Naive thymus-derived CD4-positive, alpha-beta T cell (primary cell): ENCODE measurements around the gene PTGES. TPM values are rescaled to one million over a fixed set of nuclear protein-coding genes. Genes with fewer than 3 reads are reported as not detected.

Experiments used
- ATAC-seq: fragments of 150-1000 bp; cut with Tn5 transposase; 2 replicates; pipeline ENCODE4 v1.10.0; 2021; ENCODE audit warnings: mild to moderate bottlenecking, moderate library complexity
- CTCF ChIA-PET: fragments of 350-600 bp; sonication (Branson Sonifier 250); formaldehyde crosslinking; loops from one replicate; lab custom pipeline; 2021; ENCODE audit warnings: antibody characterized with exemption; lab: Charles Lee
- POLR2A ChIA-PET: fragments of 350-600 bp; sonication (Branson Sonifier 250); formaldehyde crosslinking; loops from one replicate; lab custom pipeline; 2021; ENCODE audit warnings: antibody characterized with exemption, inconsistent platforms; lab: Charles Lee
- DNase-seq, 9 donors: peaks; one replicate each; pipeline versions ENCODE4 v3.0.0 to v3.0.0-alpha.2; 2020 to 2022; ENCODE audit warnings: mixed read lengths in 1 of 9
- H3K27ac ChIP-seq: one replicate; pipeline ENCODE4 v1.7.0; 2013; ENCODE audit warnings: mild to moderate bottlenecking, low read depth, low read length, moderate library complexity
- H3K27me3 ChIP-seq, 2 donors: one replicate each; pipeline ENCODE4 v1.7.0; 2013; ENCODE audit warnings: low read length in 2 of 2, mild to moderate bottlenecking in 2 of 2, moderate library complexity in 2 of 2; ENCODE audit not compliant: control insufficient read depth in 2 of 2, insufficient read depth in 2 of 2
- H3K36me3 ChIP-seq, 3 experiments: 1 replicate in 2 of 3; 2 replicates in 1 of 3; pipeline ENCODE4 v1.7.0; 2013; ENCODE audit warnings: low read length in 3 of 3, mild to moderate bottlenecking in 3 of 3, moderate library complexity in 1 of 3; ENCODE audit not compliant: insufficient read depth in 3 of 3, control insufficient read depth in 2 of 3
- H3K4me1 ChIP-seq, 2 donors: one replicate each; pipeline ENCODE4 v1.7.0; 2013; ENCODE audit warnings: low read length in 2 of 2, mild to moderate bottlenecking in 2 of 2, moderate library complexity in 1 of 2; ENCODE audit not compliant: control insufficient read depth in 2 of 2, insufficient read depth in 2 of 2
- H3K4me3 ChIP-seq: 2 replicates; pipeline ENCODE4 v1.7.0; 2013; ENCODE audit warnings: mild to moderate bottlenecking, low read length
- H3K9me3 ChIP-seq, 3 experiments: 1 replicate in 2 of 3; 2 replicates in 1 of 3; pipeline ENCODE4 v1.7.0; 2013; ENCODE audit warnings: low read length in 3 of 3; ENCODE audit not compliant: control insufficient read depth in 2 of 3
- H3K27ac Mint-ChIP-seq, 9 donors: one replicate each; pipeline ENCODE4 v1.8.0; 2020 to 2022; ENCODE audit warnings: mixed read lengths in 9 of 9, mild to moderate bottlenecking in 8 of 9, moderate library complexity in 5 of 9, inconsistent platforms in 2 of 9
- H3K27me3 Mint-ChIP-seq, 5 donors: one replicate each; pipeline ENCODE4 v1.8.0; 2021 to 2022; ENCODE audit warnings: mixed read lengths in 5 of 5, mild to moderate bottlenecking in 1 of 5
- H3K36me3 Mint-ChIP-seq, 5 donors: one replicate each; pipeline ENCODE4 v1.8.0; 2020 to 2022; ENCODE audit warnings: mixed read lengths in 5 of 5, mild to moderate bottlenecking in 3 of 5, inconsistent platforms in 1 of 5
- H3K4me1 Mint-ChIP-seq, 7 donors: one replicate each; pipeline ENCODE4 v1.8.0; 2020 to 2022; ENCODE audit warnings: mixed read lengths in 7 of 7, mild to moderate bottlenecking in 3 of 7, inconsistent platforms in 1 of 7
- H3K4me3 Mint-ChIP-seq, 10 donors: one replicate each; pipeline ENCODE4 v1.8.0; 2020 to 2022; ENCODE audit warnings: mild to moderate bottlenecking in 10 of 10, mixed read lengths in 10 of 10, moderate library complexity in 6 of 10, inconsistent platforms in 2 of 10
- H3K9me3 Mint-ChIP-seq, 11 donors: one replicate each; pipeline ENCODE4 v1.8.0; 2020 to 2022; ENCODE audit warnings: mixed read lengths in 11 of 11, mild to moderate bottlenecking in 4 of 11, inconsistent platforms in 1 of 11, moderate library complexity in 1 of 11
- intact Hi-C, 2 donors: fragments of 100-400 bp; cut with micrococcal nuclease; formaldehyde crosslinking; loops; one replicate each; pipeline ENCODE4 v1.15.1; 2023
- polyA plus RNA-seq, 2 donors: library from polyadenylated mRNA; unstranded; fragments of 300-500 nt; fragmentation: Illumina TruSeq; gene quantifications; one replicate each; pipeline ENCODE4 v1.2.3, GENCODE V29; 2021
- total RNA-seq, 6 experiments: library from RNA in 5 of 6; stranded (reverse) in 5 of 6; gene quantifications; 1 replicate in 5 of 6; 2 replicates in 1 of 6; pipeline ENCODE4 v1.2.3 and lab custom pipeline; 2021 to 2026

Gene PTGES
- total and polyA plus RNA-seq, 7 experiments from 2014 or later: 0.19 to 1.1 (median 0.50) TPM; not detected in 4

DNA sequence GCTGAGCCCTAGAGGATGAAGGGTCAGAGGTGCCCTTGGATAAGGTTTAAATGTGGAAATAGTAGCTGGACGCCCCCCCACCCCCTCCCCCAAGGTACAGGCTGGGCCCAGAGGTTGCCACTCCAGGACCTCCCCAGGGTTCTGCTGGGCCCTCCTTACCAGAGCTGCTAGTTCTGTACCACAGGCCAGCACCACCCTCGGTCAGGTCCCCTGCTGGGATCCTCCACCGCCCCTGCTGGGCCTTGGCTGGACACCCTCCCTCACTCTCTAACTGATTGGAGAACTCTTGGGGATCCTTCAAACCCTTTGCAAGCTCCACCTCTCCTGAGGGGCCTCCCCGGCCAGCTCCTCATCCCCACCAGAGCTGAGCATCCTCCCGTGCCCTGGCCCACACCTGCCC, 34.9 kb downstream of the PTGES start:
- H3K27ac ChIP-seq: no peak overlapping the region
- no peaks in the 10 kb centered on the region for H3K9me3 ChIP-seq
- intact Hi-C loops: no loop called here
- no peaks in the 10 kb centered on the region for H3K36me3 Mint-ChIP-seq
- peaks cover 0 to 18% (median 4%) of the 10 kb centered on the region in 5 donors for H3K27me3 Mint-ChIP-seq
- H3K9me3 Mint-ChIP-seq: no peaks in the 10 kb centered on the region
- H3K27me3 ChIP-seq: no peaks in the 10 kb centered on the region
- ChIA-PET CTCF (no interaction called here), POLR2A (interaction anchor here (0.6 kb wide), 1 partner anchor 500 kb away, joined by 5 read pairs; no protein-coding TSS in a partner anchor)
- peaks cover 0 to 4% of the 10 kb centered on the region in 2 donors for H3K4me1 ChIP-seq
- no peak overlapping the region for H3K4me3 ChIP-seq
- DNase-seq (no peak), ATAC-seq (no peak)
- H3K4me1 Mint-ChIP-seq: peaks cover 0 to 8% (median 2%) of the 10 kb centered on the region in 7 donors
- no peaks in the 10 kb centered on the region for H3K36me3 ChIP-seq
- H3K27ac Mint-ChIP-seq: no peak overlapping the region
- no peak overlapping the region for H3K4me3 Mint-ChIP-seq

DNA sequence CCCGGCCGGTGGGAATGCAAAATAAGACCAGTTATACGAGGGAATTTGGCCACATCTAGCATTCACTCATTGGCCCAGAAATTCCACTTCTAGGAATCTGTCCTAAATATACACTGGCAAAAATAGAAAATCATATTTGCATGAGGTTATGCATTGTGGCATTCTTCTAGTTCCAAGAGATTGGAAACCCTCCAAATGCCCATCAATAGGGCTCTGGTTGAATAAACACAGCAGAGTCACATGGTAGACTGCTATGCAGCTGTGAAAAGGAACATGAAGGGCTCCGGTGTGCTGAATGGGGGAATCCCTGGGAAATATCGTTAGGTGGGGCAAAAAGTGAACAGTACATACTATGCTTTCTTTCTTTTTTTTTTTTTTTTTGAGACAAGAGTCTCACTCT, 36.8 kb downstream of the PTGES start:
- Histone ChIP-seq H3K27me3 (no peaks in the 10 kb centered on the region), H3K9me3 (no peaks in the 10 kb centered on the region), H3K27ac (no peak overlapping the region), H3K4me3 (no peak overlapping the region), H3K4me1 (peaks cover 0 to 20% of the 10 kb centered on the region in 2 donors), H3K36me3 (no peaks in the 10 kb centered on the region)
- ATAC-seq (no peak), DNase-seq (no peak)
- no peak overlapping the region for H3K27ac Mint-ChIP-seq
- peaks cover 0 to 22% (median 17%) of the 10 kb centered on the region in 7 donors for H3K4me1 Mint-ChIP-seq
- H3K27me3 Mint-ChIP-seq: peaks cover 0 to 18% (median 4%) of the 10 kb centered on the region in 5 donors
- ChIA-PET POLR2A (interaction anchor here (0.7 kb wide), 1 partner anchor 129 kb away, joined by 7 read pairs; no protein-coding TSS in a partner anchor), CTCF (interaction anchor here (0.5 kb wide), 1 partner anchor 10 kb away, joined by 3 read pairs; no protein-coding TSS in a partner anchor)
- no peak overlapping the region for H3K4me3 Mint-ChIP-seq
- no peaks in the 10 kb centered on the region for H3K36me3 Mint-ChIP-seq
- intact Hi-C loops: no loop called here
- H3K9me3 Mint-ChIP-seq: no peaks in the 10 kb centered on the region

DNA sequence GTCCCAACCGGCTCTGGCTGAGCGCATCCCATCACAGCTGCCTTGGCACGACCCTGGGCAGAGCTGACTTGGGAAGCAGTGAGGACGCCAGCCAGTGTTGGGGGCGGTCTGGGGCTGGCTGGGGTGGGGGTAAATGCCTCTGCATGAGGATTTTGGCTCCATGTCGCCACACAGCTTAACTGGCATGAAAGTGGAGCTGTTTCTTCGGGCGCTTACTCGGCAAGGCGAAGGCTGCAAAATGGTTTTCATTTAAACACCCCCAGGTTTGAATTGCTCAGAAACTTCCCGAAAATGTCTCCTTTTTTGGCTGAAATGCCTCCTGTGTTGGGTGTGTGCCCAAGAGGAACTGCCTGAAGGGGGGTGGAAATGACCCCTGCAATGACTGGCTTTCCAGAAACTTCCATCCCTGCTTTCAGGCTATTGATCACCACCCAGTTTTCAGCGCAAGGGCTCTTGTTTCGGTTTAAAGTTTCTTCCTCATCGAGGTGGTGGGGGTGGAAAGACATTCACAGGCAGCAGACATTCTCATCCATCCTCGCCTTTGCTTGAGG, 38.3 kb downstream of the PTGES start:
- Mint-ChIP-seq H3K4me3 (no peak overlapping the region), H3K27ac (no peak overlapping the region), H3K4me1 (peaks cover 0 to 28% (median 22%) of the 10 kb centered on the region in 7 donors), H3K27me3 (peaks cover 0 to 18% (median 0%) of the 10 kb centered on the region in 5 donors), H3K9me3 (no peaks in the 10 kb centered on the region), H3K36me3 (no peaks in the 10 kb centered on the region)
- DNase-seq (no peak), ATAC-seq (no peak)
- Histone ChIP-seq H3K27ac (no peak overlapping the region), H3K4me3 (no peak overlapping the region), H3K4me1 (peaks cover 0 to 20% of the 10 kb centered on the region in 2 donors), H3K36me3 (no peaks in the 10 kb centered on the region), H3K27me3 (no peaks in the 10 kb centered on the region), H3K9me3 (no peaks in the 10 kb centered on the region)
- ChIA-PET POLR2A (no interaction called here), CTCF (interaction anchor here (1.2 kb wide), 1 partner anchor 23 kb away, joined by 3 read pairs; no protein-coding TSS in a partner anchor)
- intact Hi-C loops: no loop called here

DNA sequence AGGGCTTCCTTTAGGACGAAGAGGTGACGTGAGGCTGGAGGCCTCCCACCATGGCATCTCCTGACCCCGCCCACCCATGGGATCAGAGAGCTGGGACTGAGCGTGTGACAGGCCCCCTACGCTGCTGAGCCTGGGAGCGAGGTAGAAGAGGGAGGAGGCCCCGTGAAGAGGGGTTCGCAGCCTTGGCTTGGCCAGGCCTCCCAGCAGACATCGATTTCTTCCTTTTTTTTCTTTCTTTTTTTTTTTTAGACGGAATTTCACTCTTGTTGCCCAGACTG, 39.5 kb downstream of the PTGES start:
- no peak overlapping the region for H3K27ac Mint-ChIP-seq
- Histone ChIP-seq H3K27ac (no peak overlapping the region), H3K36me3 (no peaks in the 10 kb centered on the region), H3K4me3 (no peak overlapping the region), H3K9me3 (no peaks in the 10 kb centered on the region), H3K4me1 (peaks cover 0 to 20% of the 10 kb centered on the region in 2 donors), H3K27me3 (no peaks in the 10 kb centered on the region)
- ChIA-PET POLR2A (no interaction called here), CTCF (interaction anchor here (0.5 to 1.2 kb wide), 3 partner anchors 25 to 378 kb away, joined by 3 to 4 read pairs (median 3); no protein-coding TSS in a partner anchor)
- H3K4me1 Mint-ChIP-seq: peaks cover 0 to 28% (median 22%) of the 10 kb centered on the region in 7 donors
- H3K36me3 Mint-ChIP-seq: no peaks in the 10 kb centered on the region
- no peak for DNase-seq
- intact Hi-C loops: no loop called here
- peak overlapping the region in 2 of 10 donors; percentile 13 to 29 for H3K4me3 Mint-ChIP-seq
- H3K27me3 Mint-ChIP-seq: peaks cover 0 to 18% (median 0%) of the 10 kb centered on the region in 5 donors
- no peak for ATAC-seq
- no peaks in the 10 kb centered on the region for H3K9me3 Mint-ChIP-seq

DNA sequence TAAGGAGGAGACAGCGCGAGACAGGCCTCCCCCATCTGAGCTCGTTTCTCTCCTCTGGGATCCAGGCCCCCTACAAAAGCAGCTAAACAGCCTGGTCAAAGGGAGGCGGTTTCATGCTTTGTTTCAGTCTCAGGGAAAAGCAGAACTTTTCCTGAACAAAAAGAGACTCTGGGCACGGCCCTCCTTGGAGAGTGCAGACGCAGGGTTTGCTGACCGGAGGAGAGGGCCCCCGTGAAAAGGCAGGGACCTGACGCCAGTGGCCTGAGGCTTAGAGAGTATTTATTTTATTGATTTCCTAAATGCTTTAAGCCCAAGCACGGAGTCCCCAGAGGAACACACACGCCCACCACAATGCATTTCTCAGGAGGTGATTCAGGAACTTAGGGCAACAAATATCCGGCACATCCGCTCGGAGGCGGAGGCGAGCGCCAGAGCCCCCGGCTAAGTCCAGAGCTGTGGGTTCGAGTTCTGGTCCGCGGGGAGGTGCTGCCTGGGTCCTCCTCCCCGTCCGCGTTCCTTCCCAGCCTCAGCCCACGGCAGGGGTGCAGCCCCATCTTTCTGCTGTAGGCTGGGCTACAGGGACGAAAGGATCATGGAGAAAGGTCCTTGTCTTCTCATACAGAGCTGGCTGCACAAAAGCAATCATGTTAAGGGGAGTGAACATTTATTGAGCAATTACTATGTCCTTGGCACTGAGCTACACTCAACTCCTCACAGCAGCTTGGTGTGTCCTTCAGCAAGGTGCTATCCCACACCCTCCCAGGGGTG, 40.0 kb downstream of the PTGES start:
- H3K27ac Mint-ChIP-seq: peak overlapping the region in 2 of 9 donors; percentile 46 to 62
- H3K4me3 Mint-ChIP-seq: peak overlapping the region in 8 of 10 donors; percentile 13 to 73 (median 42)
- H3K9me3 Mint-ChIP-seq: no peaks in the 10 kb centered on the region
- POLR2A ChIA-PET: interaction anchor here (0.6 to 1.0 kb wide), 2 partner anchors 13 to 15 kb away, joined by 3 read pairs; no protein-coding TSS in a partner anchor
- no peaks in the 10 kb centered on the region for H3K9me3 ChIP-seq
- peaks cover 0 to 28% (median 22%) of the 10 kb centered on the region in 7 donors for H3K4me1 Mint-ChIP-seq
- peaks cover 0 to 18% (median 0%) of the 10 kb centered on the region in 5 donors for H3K27me3 Mint-ChIP-seq
- H3K27ac ChIP-seq: no peak overlapping the region
- H3K36me3 ChIP-seq: no peaks in the 10 kb centered on the region
- no peak for DNase-seq
- no peak for ATAC-seq
- H3K4me3 ChIP-seq: no peak overlapping the region
- no peaks in the 10 kb centered on the region for H3K27me3 ChIP-seq
- CTCF ChIA-PET: interaction anchor here (0.5 to 1.2 kb wide), 3 partner anchors 13 to 74 kb away, joined by 3 to 4 read pairs (median 3); no protein-coding TSS in a partner anchor
- intact Hi-C loops: no loop called here
- H3K4me1 ChIP-seq: peaks cover 0 to 20% of the 10 kb centered on the region in 2 donors
- H3K36me3 Mint-ChIP-seq: no peaks in the 10 kb centered on the region

DNA sequence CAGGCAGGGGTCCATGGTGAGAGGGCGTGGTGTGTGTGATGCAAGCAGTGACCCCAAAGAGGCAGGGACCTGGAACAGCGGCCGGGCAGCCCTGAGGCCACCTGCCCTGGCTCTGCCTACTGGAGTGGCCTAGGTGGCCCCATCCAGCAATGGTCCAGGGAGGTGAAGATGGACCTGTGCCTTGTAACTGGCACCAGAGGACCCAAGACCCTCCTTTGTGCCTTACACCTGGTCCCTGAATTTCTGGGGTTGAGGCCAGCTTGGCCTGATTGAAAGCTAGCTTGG, 42.7 kb downstream of the PTGES start:
- H3K9me3 Mint-ChIP-seq: no peaks in the 10 kb centered on the region
- CTCF ChIA-PET: no interaction called here

More for the DNA sequence above, 42.7 kb downstream of the PTGES start:
- intact Hi-C loops: no loop called here
- H3K27ac Mint-ChIP-seq: peak overlapping the region in 3 of 9 donors; percentile 19 to 54 (median 33)
- no peaks in the 10 kb centered on the region for H3K36me3 Mint-ChIP-seq
- no peaks in the 10 kb centered on the region for H3K9me3 ChIP-seq
- no peaks in the 10 kb centered on the region for H3K27me3 ChIP-seq
- DNase-seq (no peak), ATAC-seq (no peak)
- no peaks in the 10 kb centered on the region for H3K36me3 ChIP-seq
- H3K4me1 Mint-ChIP-seq: peaks cover 0 to 28% (median 18%) of the 10 kb centered on the region in 7 donors
- peaks cover 0 to 5% (median 0%) of the 10 kb centered on the region in 5 donors for H3K27me3 Mint-ChIP-seq
- H3K27ac ChIP-seq: no peak overlapping the region
- peak overlapping the region in 1 of 10 donors; percentile 33 for H3K4me3 Mint-ChIP-seq
- POLR2A ChIA-PET: no interaction called here
- peaks cover 0 to 20% of the 10 kb centered on the region in 2 donors for H3K4me1 ChIP-seq
- no peak overlapping the region for H3K4me3 ChIP-seq
